GM12874 (cell line): ENCODE results near the gene TANGO2.

Experiments used
- CTCF ChIP-seq: IDR thresholded peaks from 2 replicates; pipeline ENCODE4 v1.5.1; 2011; ENCODE audit warnings: low read depth, mild to moderate bottlenecking, control low read depth, low read length, moderate library complexity; ENCODE audit not compliant: insufficient read depth

Gene TANGO2

GRCh38 chr22:20060700-20061480 is 40.0 kb downstream of the TANGO2 start:
- TF ChIP-seq CTCF: peak; percentile 27; the same call in 1 of the 2 replicates

- TF ChIP-seq CTCF: no peak
These were observed 40.6 kb downstream of the TANGO2 start for GRCh38 chr22:20061481-20061861.

- TF ChIP-seq CTCF: no peak
These were observed 41.3 kb downstream of the TANGO2 start for GRCh38 chr22:20062043-20062765.

GRCh38 chr22:20062766-20063083 is 41.8 kb downstream of the TANGO2 start:
- TF ChIP-seq CTCF: no peak

GRCh38 chr22:20063271-20064139 is 42.6 kb downstream of the TANGO2 start:
- no peak for TF ChIP-seq CTCF

- TF ChIP-seq CTCF: no peak
These were observed 43.2 kb downstream of the TANGO2 start for GRCh38 chr22:20064140-20064480.
